NCI-H1436 (cell line): ENCODE data around the gene HOXA10.

Experiments
- DNase-seq: peaks from one replicate; lab custom pipeline; 2025; lab: John Stamatoyannopoulos, UW

The HOXA10 gene

DNA sequence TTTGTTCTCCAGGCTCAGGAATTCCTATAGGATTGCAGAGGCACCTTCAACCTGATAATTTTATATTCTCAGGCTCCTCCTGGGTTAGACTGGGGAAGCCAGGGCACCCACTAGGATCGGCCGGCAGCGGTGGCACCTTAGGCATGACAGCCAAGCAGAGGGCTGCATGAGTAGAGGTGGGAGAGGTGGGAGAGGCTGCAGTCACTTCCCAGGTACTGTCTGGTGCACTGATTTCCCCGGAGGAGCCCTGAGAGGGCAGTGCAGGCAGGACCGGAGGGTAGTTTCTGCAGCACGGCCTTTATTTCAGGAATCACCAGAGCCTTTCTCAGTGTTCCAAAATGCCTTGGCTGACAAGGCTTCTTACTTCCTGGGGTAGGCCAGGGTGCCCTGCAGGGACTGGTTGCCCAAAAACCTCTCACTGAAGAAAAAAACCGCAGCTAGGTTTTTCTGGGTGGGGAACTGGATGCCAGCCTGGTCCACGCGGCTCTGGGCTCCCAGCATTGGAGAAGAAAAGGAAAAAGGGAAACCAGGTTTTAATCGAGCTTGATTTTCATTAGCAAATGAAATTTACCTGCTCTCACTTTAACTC, 29.3 kb upstream of the HOXA10 start:
- no peak for DNase-seq

DNA sequence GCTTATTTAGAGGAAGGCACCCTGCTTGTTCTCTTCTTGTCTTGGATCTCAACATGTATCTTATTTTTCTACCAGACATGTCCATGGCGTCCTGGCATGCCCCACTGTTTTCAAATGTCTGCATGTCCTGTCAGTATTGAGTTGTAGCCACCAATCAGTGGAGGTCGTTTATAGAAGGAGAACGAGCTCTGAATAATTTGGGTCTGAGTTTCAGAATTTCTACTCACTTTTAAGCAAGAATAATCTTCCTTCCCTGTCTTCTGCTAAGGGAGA, 28.7 kb upstream of the HOXA10 start:
- DNase-seq = no peak

DNA sequence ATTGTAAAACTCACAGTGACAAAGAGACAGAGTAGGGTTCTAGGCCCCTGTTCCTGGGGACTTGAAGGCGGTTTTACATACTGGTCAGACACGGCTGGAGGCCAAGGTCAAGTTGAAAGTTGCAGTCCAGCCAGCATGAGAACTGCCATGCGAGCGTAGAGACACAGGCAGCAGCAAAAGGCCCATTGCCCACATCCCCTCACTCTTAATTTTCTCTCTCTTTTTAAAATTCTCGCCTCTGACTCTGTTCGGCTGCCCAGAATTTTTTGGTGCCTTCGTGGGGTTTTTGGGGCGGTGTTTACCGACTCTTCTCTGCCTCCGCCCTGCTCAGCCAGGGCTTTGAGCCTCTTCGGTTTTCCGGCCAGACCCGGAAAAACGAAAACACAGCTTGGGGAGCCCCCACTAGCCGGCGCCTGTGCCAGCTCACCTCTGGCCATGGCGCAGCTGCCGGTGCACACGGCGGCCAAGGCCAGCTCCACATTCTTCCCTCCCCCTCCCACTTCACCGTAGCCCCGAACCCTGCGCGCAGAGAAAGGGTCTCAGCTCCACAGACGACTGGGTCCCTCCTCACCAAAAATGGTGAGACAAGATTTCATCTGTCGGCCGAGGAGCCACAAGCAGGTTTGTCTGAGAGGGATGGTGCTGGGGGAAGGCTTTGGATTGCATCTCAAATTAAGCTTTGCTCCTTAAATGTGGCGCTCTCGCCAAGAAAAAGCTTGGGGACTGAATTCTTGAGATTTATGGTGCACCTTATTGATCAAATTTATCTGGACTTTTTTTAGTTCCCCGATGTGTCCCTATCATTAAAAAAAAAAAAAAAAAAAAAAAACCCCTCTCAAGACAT, 28.1 kb upstream of the HOXA10 start:
- no peak for DNase-seq

DNA sequence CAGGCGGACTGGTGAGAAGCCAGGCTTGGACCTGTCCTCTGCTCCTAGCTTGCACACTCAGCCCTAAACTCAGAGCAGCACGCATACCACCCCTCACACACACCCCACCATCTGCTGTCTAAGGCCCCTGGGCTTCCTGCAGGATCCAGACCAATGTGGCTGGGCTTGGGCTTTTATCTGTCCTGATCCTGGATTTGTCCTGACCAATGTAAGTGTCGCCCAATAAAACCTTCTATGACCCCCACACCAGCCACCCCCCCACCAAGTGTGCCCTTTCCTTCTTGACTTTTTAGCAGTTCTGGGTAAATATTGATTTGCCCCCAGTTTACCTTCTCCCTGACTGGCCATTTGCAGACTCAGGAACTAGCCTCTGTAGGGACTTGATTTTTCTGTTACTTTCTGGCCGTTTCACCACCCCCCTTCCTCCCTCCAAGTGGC, 27.5 kb upstream of the HOXA10 start:
- DNase-seq = no peak

DNA sequence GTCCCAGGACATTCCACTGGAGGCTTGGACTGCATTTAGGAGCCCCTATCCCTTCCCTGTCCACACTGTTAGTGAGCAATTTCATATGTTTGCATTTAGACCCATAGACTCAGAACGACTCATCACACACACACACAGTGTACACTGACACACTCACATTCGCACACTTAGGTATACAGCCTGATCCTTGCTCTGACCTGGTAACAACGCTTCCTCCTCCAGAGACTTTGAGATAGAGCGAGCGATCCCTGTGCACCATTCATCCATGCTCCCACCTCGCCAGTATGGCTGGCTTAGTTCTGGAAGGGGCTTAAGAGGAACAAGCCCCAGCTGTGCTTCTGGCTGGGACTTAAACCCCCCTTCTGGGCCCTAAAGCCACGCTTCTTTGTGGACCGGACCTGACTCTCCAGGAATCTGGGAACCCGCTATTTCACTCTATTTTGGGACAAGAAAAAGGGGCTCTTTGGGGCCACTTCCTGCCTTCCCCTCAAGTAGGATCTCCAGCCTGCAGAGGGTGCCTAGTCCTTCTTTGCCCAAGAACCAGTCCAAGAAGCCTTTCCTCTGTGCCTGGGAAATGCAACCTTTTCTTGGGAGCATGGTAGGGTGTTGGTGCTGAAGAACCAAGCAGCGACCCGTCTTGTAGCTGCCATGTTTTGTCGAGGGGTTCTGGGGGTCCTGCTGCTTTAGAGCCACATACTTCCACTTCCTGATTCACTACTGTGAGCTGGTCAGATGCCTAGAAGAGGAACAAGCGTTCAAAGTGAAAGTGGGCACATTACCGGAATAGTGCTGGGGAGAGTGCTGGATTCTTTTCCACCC, 26.9 kb upstream of the HOXA10 start:
- no peak for DNase-seq

DNA sequence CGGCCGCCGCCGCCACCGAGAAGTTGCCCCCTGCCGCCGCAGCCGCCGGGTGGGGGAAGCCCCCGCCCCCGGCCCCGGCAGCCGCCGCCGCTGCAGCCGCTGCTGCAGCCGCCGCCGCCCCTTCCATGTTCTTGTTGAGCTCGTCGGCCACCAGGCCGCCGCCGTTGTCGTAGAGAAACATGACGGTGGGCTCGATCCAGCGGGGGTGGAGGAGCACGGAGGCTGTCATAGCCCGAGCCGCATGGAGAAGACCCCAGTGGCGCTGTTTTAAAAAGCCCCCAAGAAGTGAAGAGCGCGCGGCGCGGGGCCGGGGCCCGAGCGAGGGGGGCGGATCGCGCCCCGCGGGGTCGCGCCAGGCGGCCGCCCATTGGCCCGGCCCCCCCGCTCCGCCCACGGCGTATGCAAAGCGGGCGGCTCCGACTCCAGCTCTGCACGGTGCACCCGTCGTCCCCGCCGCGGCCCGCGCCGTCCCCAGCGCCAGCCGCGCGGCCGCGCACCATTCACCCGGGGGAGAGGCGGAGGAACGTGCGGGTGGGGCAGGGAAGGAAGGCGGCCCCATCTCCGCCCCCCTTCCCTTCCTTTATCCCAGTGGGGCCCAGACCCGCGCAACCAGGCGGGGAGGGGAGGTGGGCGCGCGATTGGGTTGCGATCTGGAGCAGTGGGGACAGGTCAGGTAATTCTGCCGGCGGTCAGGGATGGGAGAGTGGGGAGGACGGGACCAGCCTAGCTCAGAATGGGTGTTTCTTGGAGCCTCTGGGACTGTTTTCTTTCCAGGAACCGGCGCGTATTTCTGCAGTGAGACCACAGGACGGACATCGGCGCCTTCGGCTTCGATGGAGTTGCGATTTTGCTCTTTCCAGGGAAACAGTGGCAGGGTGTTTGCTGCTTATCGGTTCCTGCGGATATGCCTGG, 26.0 kb upstream of the HOXA10 start, which contains the start of gene HOXA13:
Gene HOXA13 (minus strand): TSS at position 243 of the 912 bp plus-strand sequence. CDS start 14 bp downstream, at position 229.
- peak; percentile 69 for DNase-seq

DNA sequence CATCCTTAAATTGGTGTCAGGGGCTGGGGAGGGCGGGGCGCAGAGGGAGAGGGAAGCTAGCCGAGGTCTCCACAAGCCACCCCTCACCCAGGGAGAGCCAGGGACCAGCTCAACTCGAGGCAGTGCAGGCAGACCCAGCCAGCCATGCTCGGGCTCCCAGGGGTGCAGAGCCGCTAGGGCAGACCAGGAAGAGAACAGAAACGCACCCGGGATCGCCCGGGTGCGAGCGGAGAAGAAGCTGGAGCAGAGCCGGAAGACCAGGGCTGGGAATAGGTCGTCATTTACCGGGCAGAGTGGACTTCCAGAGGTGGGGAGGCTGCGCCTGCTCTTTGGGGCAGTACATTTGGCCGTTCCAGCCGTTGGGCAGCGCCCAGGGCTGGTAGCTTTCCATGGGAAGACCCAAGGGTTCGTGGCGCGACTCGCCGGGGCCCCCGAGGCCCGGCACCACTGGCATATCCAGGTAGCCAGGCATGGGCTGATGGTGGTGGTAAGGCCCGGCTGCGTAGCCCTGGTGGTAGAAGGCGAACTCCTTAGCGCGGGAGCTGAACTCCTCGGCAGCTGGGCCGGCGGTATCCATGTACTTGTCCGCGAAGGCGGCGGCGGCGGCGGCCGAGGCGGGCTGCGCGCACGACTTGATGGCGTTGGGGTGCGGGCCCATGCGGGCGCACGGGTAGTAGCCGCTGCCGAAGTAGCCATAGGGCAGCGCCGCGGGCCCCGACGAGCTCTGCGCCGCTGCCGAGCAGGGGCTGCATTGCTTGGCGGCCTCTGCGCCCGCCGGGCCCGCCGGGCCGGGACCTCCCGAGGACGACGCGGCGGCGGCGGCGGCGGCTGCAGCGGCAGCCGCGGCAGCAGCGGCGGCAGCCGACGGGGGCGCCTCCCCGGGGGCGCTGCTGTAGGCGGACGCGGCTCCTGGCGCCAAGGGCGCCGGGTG, 25.0 kb upstream of the HOXA10 start:
- DNase-seq = no peak

DNA sequence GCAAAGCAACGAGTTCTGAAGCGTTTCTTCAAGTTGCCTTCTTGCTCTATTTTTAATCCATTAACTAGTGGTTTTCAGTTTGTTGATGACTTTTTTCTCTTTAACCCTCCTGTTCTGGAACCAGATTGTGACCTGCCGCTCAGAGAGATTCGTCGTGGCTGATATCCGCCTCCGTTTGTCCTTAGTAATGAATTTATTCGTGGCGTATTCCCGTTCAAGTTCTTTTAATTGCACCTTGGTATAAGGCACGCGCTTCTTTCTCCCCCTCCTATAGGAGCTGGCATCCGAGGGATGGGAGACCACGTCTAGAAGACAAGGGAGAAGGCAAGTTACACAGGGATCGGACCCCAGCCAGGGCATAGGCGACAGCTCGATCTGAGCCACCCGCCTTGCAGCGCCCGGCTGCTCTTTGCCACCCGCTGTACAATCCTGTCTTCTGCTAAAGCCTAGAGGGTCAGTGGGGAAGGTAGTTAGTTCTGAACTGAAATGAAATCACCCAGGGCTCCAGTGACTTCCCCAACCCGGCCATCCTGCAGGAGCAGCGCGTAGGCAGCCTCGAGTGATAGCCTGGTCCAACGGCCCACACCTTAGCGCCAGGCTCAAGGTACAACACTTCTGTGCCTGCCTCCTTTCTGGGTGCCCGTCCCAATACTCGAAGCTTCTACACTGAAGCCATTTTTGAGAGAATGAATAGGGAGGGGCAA, 24.2 kb upstream of the HOXA10 start:
- no peak for DNase-seq

DNA sequence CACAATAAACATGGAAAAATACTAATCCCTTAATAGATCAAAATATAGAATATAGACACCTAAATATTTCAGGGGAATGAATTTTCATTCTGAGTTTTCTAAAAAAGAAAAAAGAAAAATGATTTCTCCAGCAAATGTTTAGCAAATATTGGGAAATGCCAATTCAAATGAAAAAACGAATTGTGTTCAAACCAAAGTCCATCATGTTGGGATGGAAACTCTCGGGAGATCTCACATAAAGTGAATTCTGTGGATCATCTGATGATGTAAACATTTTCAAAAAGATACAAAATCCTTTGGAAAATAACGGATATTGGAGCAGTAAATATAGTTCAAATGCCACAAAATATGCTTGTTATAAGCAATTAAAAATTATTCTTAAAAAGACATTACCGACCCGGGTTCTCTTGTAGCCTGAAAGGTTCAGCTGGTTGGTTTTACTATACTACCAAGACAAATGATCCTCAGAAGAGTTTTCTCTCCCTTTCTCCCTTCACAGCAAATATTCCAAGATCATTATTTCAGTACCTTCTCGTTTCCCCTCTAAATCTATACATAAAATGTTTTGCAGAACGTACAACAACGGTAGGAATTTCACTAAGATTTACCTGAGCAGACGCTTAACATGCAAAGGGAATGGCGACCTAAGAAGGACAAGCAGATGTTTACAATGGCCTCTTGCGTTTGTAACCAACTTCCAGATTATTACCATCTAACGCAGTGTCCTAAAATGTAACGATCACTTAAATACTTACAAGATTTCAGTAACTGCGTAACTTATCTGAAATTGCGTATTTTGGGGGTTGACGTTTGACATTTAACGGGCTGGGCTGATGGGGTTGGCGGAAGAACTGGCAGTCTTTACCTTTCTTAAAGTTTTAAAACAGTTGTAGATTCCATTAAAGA, 23.3 kb upstream of the HOXA10 start:
- DNase-seq = no peak

DNA sequence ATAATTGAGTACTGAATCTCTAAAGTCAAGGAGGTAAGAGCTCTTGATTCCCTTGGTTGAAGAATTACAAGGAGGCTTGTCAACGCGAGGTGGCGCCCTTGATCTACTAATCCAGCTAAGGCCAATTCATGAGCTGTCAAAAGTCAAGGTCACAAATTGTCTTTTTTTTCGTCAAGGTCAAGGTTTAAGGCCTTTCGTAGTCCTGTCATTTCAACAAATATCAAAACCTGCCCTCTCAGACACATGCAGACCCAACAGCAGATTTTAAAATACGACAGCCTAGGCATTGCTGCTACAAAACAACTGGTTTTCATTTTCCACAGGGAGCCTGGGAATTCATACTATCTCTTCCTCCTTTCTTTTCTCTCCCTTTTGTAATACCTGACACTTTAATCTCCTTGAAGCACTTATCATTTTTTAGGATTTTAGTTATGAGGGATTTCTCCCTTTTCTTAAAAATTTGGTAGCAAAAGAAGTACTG, 22.2 kb upstream of the HOXA10 start:
- peak; percentile 42 for DNase-seq

DNA sequence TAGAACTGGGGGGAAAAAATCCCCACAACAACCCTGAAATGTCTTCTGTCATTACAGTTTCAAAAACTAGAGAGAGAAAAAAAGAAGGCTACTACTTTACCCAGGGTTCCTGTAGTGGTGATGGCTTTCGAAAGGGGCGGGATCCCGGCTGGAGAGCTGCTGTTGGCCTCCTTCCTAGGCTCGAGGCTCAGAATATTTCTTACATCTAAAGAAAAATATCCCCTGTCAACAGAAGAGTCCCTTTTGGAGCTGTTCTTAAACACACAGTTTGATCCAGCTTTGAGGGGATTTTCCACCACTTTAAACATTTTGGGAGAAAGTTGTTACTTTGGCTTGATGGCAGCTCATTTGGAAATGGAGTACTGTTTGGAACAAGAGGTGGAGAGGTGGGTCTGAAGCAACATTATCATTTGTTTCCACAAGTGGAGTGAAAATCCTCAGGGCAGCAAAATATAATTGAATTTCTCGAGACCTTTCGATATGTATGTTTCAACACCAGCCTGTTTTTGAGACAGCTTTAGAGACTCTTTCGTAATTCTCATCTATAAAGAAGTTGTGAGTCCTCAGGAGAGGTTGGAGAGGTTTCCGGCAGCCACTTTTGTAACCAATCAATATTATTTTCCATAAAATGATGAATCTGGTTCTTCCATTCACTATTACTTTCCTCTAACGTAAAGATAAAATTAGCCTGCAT, 20.7 kb upstream of the HOXA10 start:
- DNase-seq = no peak

DNA sequence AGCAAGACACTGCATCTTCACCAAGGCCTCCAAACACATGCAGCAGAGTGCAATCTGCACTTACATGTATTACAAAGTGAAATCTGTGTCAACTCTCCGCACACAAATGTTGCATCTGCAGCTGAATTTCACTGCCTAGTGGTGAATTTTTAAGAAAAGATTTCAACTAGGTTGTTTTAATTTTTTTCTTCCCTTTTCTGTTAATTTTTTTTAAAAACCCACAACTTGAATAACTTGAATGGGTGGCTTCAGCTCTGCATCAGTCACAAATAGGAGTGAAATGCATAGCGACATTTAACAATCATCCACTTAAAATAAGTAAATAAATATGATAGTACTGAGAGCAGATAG, 19.9 kb upstream of the HOXA10 start:
- DNase-seq = no peak

DNA sequence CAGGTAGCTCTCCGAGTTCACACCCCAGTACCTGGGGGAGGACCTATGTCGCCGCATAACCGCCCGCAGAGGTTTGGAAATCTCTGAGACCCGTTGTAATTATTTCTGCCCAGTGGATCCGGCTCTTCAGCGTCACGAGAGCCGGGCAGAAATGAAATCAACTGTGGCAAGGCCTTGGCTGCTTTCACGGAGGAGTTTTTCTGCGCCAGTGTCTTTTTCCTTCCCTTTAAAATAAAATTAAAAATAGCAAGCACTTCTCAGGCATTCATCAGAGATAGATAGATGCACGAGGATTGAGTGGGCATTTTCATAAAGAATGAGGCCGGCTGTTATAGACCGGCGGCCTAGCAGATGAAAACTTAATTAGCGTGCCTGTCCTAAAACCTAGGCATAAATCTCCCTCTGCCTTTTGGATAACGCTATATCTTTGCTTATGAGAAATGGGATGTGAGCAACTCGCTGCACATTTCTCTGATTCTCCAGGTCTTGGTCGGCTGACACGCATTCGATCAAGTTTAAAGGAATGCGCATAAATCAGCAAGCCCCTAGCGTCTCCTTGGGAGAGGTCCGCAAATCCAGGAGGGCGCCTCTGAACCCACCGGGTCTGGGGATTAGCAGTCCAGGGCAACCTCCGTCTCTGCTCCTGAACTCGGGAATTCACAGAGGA, 19.3 kb upstream of the HOXA10 start:
- DNase-seq = no peak

DNA sequence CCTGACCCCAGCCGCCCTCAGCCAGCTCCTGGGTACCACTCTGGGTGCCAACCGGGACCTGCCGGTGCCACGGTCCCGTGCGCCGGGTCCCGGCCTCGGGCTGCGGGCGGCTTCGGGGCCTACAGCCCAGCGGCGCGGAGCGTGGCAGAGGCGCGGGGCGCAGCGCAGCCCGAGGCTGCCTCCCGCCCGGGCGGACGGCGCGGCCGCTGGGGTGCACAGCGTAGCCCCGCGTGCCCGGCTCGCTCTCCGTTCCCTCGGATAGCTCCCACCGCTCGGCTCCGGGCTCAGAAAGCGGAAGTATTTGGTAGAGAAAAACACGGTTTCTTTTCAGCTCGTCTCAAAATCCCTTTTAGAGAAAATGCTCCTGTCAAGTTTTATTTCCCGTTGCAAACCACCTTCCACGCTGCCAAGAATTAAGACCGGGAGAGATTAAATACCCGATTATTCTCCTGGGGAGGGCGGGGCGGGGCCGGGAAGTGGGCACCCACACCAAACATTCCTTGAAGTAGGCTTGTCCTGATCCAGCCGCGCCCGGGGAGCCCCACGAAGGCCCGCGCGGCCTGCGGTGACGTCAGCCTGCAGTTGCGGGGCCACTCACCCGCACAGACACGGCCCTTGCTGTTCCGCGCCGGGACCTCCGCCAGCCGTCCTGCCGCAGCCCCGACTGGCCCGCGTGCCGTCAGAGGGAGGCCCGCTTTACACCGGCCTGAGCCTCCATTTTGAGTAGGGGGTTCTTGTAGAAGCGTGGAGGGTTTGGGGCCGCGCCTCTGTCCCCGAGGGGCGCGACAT, 18.6 kb upstream of the HOXA10 start:
- DNase-seq = no peak

DNA sequence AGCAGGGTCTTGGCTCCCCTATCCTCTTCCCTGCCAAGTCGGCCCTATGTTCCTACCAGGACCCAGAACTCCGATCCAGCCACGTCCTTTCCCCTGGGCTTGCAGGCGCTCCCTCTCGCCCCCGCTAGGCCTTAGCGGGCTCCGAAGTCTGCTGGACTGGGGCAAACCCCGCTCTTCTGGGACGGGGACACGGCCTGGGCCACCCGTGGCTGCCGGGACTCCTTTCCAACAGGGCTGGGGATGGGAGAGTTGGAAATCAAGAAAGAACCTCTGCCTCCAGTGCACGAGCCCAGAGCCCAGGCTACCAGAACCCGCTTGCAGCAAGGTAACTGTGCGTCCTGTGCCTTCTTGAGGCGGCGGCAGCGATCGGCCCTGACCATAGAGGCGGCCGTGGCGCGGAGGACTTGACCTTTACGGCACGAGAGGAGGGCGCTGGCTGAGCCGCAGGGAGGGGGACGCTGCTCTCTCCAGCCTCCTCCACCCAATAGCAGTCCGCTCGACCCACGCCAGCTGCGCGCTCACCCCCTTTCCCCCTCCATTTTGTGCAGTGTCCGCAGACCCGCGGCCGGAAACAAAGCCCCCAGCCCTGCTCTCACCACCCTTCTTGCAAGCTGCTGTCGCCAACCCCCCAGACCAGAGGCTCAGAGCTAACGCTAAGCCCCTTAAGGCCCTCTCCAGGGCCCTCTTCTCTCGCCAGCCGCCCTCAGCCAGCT, 17.9 kb upstream of the HOXA10 start:
- DNase-seq = no peak

DNA sequence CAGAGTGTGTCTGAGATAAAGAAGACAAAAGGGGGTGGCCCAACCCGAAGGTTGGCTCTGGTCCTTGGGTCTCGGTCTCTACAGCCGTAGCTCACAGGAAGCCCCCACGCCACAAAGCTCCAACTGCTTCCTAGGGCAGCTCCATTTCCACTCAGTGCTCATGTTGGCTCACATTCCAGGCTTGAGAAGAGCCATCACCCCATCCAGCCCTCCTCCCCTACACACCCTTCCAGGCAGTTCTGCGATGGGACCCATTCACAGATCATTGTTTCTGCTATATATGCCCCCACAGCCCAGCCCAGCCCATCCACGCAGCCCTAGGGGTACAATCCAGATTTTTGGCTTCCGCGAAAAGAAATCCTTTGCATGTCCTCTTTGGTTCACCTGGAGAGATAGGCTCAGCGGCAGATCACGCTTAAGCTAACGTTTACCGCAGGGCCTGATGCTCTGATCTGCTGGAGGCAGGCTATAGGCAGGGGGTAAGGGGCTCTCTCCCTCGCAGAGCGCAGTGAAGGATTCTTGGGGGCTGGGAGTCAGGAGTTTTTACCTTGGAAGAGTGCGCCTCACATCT, 17.1 kb upstream of the HOXA10 start:
- DNase-seq = no peak
